HEK293T (cell line): ENCODE measurements around the gene DDN.

Source experiments
- ARNT ChIP-seq: fragments of 450-650 bp; IDR thresholded peaks from 2 replicates; pipeline ENCODE4 v1.6.1; 2017; ENCODE audit warnings: mild to moderate bottlenecking
- BHLHE40 ChIP-seq: fragments of 450-650 bp; IDR thresholded peaks from 2 replicates; pipeline ENCODE4 v1.6.1; 2016; ENCODE audit warnings: mild to moderate bottlenecking, moderate library complexity, borderline replicate concordance
- CTBP1 ChIP-seq: fragments of 450-650 bp; IDR thresholded peaks from 2 replicates; pipeline ENCODE4 v1.6.1; 2016; ENCODE audit warnings: borderline replicate concordance
- FOXA1 ChIP-seq: fragments of 450-650 bp; IDR thresholded peaks from 2 replicates; pipeline ENCODE4 v1.6.1; 2016; ENCODE audit warnings: mild to moderate bottlenecking
- FOXK2 ChIP-seq: fragments of 450-650 bp; IDR thresholded peaks from 2 replicates; pipeline ENCODE4 v1.6.1; 2016; ENCODE audit warnings: mild to moderate bottlenecking
- FOXM1 ChIP-seq: fragments of 450-650 bp; IDR thresholded peaks from 2 replicates; pipeline ENCODE4 v1.6.1; 2017; ENCODE audit warnings: mild to moderate bottlenecking, borderline replicate concordance
- NFRKB ChIP-seq: fragments of 450-650 bp; IDR thresholded peaks from 2 replicates; pipeline ENCODE4 v1.6.1; 2016; ENCODE audit warnings: mild to moderate bottlenecking, moderate library complexity
- SP1 ChIP-seq: fragments of 450-650 bp; IDR thresholded peaks from 2 replicates; pipeline ENCODE4 v1.6.1; 2017
- SUZ12 ChIP-seq: fragments of 450-650 bp; IDR thresholded peaks from 2 replicates; pipeline ENCODE4 v1.6.1; 2016; ENCODE audit warnings: mild to moderate bottlenecking
- ZNF384 ChIP-seq: fragments of 450-650 bp; IDR thresholded peaks from 2 replicates; pipeline ENCODE4 v1.6.1; 2016
- TF ChIP-seq, protein P1 (sequence below): fragments of 450-650 bp; IDR thresholded peaks from 2 replicates; pipeline ENCODE4 v1.6.1; 2016

DNA sequence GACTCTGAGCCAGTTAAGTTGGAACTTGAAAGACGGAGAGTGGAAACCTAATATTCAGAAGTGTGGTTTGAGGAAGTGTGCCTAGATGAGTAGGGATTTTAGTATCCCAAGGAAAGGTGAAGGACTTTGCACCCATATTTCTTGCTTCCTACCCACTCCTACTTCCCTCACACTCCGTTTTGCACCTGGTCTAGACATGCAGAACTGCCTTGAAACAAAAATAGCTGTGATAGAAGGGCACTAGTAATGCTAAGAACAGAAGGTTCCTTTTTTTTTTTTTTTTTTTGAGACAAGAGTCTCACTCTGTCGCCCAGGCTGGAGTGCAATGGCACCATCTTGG is 41.2 kb downstream of the DDN start:
- TF ChIP-seq FOXK2 (no peak), SUZ12 (no peak), ZNF384 (no peak), FOXM1 (no peak), BHLHE40 (no peak), SP1 (no peak), FOXA1 (no peak), ARNT (no peak), NFRKB (no peak), CTBP1 (no peak)
- TF ChIP-seq, protein P1, sequence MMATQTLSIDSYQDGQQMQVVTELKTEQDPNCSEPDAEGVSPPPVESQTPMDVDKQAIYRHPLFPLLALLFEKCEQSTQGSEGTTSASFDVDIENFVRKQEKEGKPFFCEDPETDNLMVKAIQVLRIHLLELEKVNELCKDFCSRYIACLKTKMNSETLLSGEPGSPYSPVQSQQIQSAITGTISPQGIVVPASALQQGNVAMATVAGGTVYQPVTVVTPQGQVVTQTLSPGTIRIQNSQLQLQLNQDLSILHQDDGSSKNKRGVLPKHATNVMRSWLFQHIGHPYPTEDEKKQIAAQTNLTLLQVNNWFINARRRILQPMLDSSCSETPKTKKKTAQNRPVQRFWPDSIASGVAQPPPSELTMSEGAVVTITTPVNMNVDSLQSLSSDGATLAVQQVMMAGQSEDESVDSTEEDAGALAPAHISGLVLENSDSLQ, result no peak
